Measurements from ENCODE around the gene RPL18. TPM values are rescaled to one million over a fixed set of nuclear protein-coding genes. Genes with fewer than 3 reads are reported as not detected.

RPL18 gene
- total and polyA plus RNA-seq, 9 of the 15 experiments (the other 6 are each of a cell fraction or from before 2014, with no cell fraction given): 312 to 2,635 (median 1,653) TPM

GRCh38 chr19:48637948-48638830 lies 19.2 kb upstream of the RPL18 start (continued):
- TF ChIP-seq SAP30 (IDR thresholded peaks at IDR 0.05; ENCODE audit: borderline replicate concordance, insufficient read depth, low read depth, low read length, poor library complexity, severe bottlenecking) (no peak), ASH1L (IDR thresholded peaks at IDR 0.05; ENCODE audit: borderline replicate concordance, low read depth, partially characterized antibody) (peak; percentile 76), FUS (optimal IDR thresholded peaks at IDR 0.05; ENCODE audit: low read depth, low read length) (no peak), ILF3 (IDR thresholded peaks at IDR 0.05; ENCODE audit: borderline replicate concordance) (no peak), ZNF609 (CRISPR knock-in tag; IDR thresholded peaks at IDR 0.05; ENCODE audit: borderline replicate concordance) (0 out of 2 replicates have a peak, but pooled peaks have one; percentile 78), ZNF75A (CRISPR knock-in tag; IDR thresholded peaks at IDR 0.05) (no peak), DNMT1 (IDR thresholded peaks at IDR 0.05) (peak; percentile 74; the same call in 1 of the 2 replicates), TCFL5 (CRISPR knock-in tag; conservative IDR thresholded peaks at IDR 0.05) (no peak), PHB (CRISPR knock-in tag; IDR thresholded peaks at IDR 0.05) (no peak), CEBPG (CRISPR knock-in tag; IDR thresholded peaks at IDR 0.05) (no peak), CEBPG (tag; conservative IDR thresholded peaks at IDR 0.05 in 1 of 2, IDR thresholded peaks at IDR 0.05 in 1 of 2) (no peak), MAFG (tag; conservative IDR thresholded peaks at IDR 0.05) (no peak), PRPF4 (IDR thresholded peaks at IDR 0.05; ENCODE audit: insufficient read depth, low read depth, low read length, poor library complexity, severe bottlenecking) (no peak), TEAD4 (IDR thresholded peaks at IDR 0.05; ENCODE audit: low read length) (peak; percentile 39; the same call in 1 of the 2 replicates), TEAD4 (CRISPR knock-in tag; IDR thresholded peaks at IDR 0.05; ENCODE audit: borderline replicate concordance) (no peak), CEBPB (tag; IDR thresholded peaks at IDR 0.05) (no peak), MIER1 (IDR thresholded peaks at IDR 0.05; ENCODE audit: low read depth) (peak; percentile 62), GATAD2B (IDR thresholded peaks at IDR 0.05; ENCODE audit: borderline replicate concordance) (no peak)

Measured in K562 (cell line).